ENCODE measurements around the gene GRM7. TPM values are rescaled to one million over a fixed set of nuclear protein-coding genes. Genes with fewer than 3 reads are reported as not detected.

The GRM7 gene
- total RNA-seq, 4 donors from 2014 or later = not detected

DNA sequence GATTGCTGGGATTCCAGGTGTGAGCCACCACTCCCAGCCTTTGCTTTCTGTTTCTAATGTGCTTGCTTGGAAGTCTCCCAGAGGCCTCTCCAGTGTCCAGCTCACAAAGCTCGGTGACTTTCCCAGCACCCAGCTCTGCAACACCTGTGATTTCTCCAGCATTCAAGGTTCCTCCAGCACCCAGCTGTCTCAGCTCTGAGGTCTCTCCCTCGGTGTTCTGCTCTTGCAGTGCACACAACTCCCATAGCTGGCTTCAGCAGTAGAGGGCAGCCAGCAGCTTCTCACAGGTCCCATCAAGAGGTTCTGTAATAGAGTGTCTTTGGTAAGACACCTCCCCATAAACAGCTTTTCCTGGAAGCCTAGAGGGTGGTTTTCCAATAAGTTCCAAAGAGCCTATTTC, 75.1 kb downstream of the GRM7 start:
- DNase-seq (no peak), ATAC-seq (no peak)
- Histone ChIP-seq H3K36me3 (no peaks in the 10 kb centered on the region), H3K27me3 (no peaks in the 10 kb centered on the region), H3K27ac (no peak overlapping the region), H3K9me3 (no peaks in the 10 kb centered on the region), H3K4me1 (no peaks in the 10 kb centered on the region), H3K4me3 (no peak overlapping the region)
- TF ChIP-seq, protein P1, sequence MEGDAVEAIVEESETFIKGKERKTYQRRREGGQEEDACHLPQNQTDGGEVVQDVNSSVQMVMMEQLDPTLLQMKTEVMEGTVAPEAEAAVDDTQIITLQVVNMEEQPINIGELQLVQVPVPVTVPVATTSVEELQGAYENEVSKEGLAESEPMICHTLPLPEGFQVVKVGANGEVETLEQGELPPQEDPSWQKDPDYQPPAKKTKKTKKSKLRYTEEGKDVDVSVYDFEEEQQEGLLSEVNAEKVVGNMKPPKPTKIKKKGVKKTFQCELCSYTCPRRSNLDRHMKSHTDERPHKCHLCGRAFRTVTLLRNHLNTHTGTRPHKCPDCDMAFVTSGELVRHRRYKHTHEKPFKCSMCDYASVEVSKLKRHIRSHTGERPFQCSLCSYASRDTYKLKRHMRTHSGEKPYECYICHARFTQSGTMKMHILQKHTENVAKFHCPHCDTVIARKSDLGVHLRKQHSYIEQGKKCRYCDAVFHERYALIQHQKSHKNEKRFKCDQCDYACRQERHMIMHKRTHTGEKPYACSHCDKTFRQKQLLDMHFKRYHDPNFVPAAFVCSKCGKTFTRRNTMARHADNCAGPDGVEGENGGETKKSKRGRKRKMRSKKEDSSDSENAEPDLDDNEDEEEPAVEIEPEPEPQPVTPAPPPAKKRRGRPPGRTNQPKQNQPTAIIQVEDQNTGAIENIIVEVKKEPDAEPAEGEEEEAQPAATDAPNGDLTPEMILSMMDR (IDR thresholded peaks at IDR 0.05 in 4 of 5, conservative IDR thresholded peaks at IDR 0.05 in 1 of 5) = no peak
- no peak for TF ChIP-seq POLR2A (IDR thresholded peaks at IDR 0.05)
- in situ Hi-C loops (cut with MboI; ENCODE audit: low sequenced_read_pairs in 4 of 4) (no loop called here), intact Hi-C loops (cut with DNase I; ENCODE audit: low total_unique reads) (no loop called here)

DNA sequence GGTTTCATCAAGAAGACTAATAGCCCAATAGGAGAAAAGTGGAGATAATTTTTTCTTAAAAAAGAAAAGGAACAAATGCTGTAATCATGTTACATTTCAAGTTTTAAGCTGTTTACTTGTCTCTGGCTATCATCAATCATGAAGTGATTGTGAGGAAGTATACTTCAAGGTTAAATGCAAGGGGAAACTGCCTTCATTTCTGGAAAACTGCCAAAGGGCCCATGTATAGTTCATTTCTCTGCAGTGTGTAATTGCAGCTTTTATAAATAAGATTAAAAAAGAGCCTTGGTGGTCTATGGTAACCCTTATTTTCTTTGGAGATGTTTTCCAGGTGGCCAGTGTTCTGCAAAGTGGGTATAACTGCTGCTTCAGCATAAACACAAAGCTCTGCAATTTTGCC, 101.9 kb downstream of the GRM7 start:
- Histone ChIP-seq H3K4me3 (no peak overlapping the region), H3K36me3 (no peaks in the 10 kb centered on the region), H3K27ac (no peak overlapping the region), H3K9me3 (no peaks in the 10 kb centered on the region), H3K4me1 (no peaks in the 10 kb centered on the region), H3K27me3 (no peaks in the 10 kb centered on the region)
- DNase-seq (no peak), ATAC-seq (no peak)
- intact Hi-C loops (cut with DNase I; ENCODE audit: low total_unique reads) = no loop called here
- in situ Hi-C loops (cut with MboI; ENCODE audit: low sequenced_read_pairs in 4 of 4) = no loop called here
- TF ChIP-seq POLR2A (IDR thresholded peaks at IDR 0.05) = no peak
- TF ChIP-seq, protein P1 (IDR thresholded peaks at IDR 0.05 in 4 of 5, conservative IDR thresholded peaks at IDR 0.05 in 1 of 5) = no peak

DNA sequence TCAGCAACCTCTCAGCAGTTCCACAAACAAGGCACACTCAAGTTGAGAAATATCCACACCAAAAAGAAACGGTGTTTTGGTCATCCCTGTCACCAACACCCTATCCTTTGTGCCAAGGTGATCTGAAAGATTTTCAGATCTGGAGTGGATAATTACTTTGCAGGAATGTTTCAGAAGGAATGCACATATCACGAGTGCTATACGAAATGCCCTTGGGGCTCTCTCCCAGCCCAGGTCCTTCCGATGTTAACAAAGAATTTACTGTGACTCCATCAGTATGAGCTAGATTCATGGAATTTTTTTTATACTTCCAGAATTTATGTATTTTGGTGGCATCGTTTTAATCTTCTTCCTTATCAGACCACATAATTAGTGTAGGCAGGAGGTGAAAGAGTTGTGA, 105.0 kb downstream of the GRM7 start:
- Histone ChIP-seq H3K9me3 (no peaks in the 10 kb centered on the region), H3K4me1 (no peaks in the 10 kb centered on the region), H3K27ac (no peak overlapping the region), H3K4me3 (no peak overlapping the region), H3K36me3 (no peaks in the 10 kb centered on the region), H3K27me3 (no peaks in the 10 kb centered on the region)
- ATAC-seq = no peak
- intact Hi-C loops (cut with DNase I; ENCODE audit: low total_unique reads) = no loop called here
- in situ Hi-C loops (cut with MboI; ENCODE audit: low sequenced_read_pairs in 4 of 4) = no loop called here
- TF ChIP-seq POLR2A (IDR thresholded peaks at IDR 0.05) = no peak
- TF ChIP-seq, protein P1 (IDR thresholded peaks at IDR 0.05 in 4 of 5, conservative IDR thresholded peaks at IDR 0.05 in 1 of 5) = no peak
- no peak for DNase-seq

DNA sequence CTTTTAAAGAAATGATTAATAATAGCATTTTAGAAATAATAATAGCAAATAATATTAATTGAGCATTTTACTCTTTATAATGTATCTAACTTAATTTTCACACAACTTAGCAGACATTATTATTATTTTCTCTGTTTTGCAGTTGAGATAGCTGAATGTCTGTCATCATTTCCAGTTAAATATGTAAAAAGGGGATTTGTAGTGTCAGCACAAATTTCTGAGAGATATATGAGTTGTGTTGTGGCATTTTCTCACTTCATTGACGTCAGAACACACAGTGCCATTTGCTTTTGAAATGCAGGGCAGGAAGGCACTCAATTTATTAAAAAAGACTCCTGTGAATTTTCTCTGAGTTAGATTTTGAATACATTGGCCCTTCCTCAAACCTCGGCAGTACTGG, 111.0 kb downstream of the GRM7 start:
- Histone ChIP-seq H3K27me3 (no peaks in the 10 kb centered on the region), H3K9me3 (no peaks in the 10 kb centered on the region), H3K4me3 (no peak overlapping the region), H3K36me3 (no peaks in the 10 kb centered on the region), H3K4me1 (no peaks in the 10 kb centered on the region), H3K27ac (no peak overlapping the region)
- DNase-seq (no peak), ATAC-seq (no peak)
- TF ChIP-seq, protein P1 (IDR thresholded peaks at IDR 0.05 in 4 of 5, conservative IDR thresholded peaks at IDR 0.05 in 1 of 5) = no peak
- no peak for TF ChIP-seq POLR2A (IDR thresholded peaks at IDR 0.05)
- in situ Hi-C loops (cut with MboI; ENCODE audit: low sequenced_read_pairs in 4 of 4) = no loop called here
- intact Hi-C loops (cut with DNase I; ENCODE audit: low total_unique reads) = no loop called here

DNA sequence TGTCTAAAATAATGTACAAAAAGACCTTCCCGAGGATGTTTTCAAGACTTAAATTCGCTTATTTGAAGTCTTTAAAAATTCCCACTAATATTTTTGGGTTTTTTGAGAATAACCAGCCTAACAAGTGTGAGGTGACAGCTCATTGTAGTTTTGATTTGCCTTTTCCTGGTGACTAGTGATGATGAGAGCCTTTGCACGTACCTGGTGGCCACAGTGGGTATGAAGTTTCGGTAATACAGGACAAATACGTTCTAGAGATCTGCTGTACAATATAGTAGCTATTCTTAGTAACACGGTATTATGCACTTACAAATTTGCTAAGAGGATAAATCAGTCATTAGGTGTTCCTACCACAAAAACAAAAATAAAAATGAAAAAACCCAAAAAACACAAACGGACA, 124.9 kb downstream of the GRM7 start:
- Histone ChIP-seq H3K27me3 (no peaks in the 10 kb centered on the region), H3K36me3 (no peaks in the 10 kb centered on the region), H3K4me3 (no peak overlapping the region), H3K4me1 (no peaks in the 10 kb centered on the region), H3K27ac (no peak overlapping the region), H3K9me3 (no peaks in the 10 kb centered on the region)
- in situ Hi-C loops (cut with MboI; ENCODE audit: low sequenced_read_pairs in 4 of 4) (no loop called here), intact Hi-C loops (cut with DNase I; ENCODE audit: low total_unique reads) (no loop called here)
- ATAC-seq = no peak
- DNase-seq = no peak
- no peak for TF ChIP-seq POLR2A (IDR thresholded peaks at IDR 0.05)
- TF ChIP-seq, protein P1 (IDR thresholded peaks at IDR 0.05 in 4 of 5, conservative IDR thresholded peaks at IDR 0.05 in 1 of 5) = no peak

Measured in gastrocnemius medialis (tissue), 4 donors.